A673 (cell line): ENCODE data around the gene PARVB. TPM values are rescaled to one million over a fixed set of nuclear protein-coding genes. Genes with fewer than 3 reads are reported as not detected.
"Not testable (repeated sequence)": the region's sequence is repeated elsewhere in the genome, so short reads cannot be mapped to it uniquely, and the experiment has no call there.

Experiments used
- BruUV-seq: library from RNA; stranded (reverse); fragments of 400-500 nt; replicated peaks from 2 replicates; lab custom pipeline; 2021; lab: Mats Ljungman, UMichigan
- CTCF ChIA-PET: fragments of 300-600 bp; sonication (Branson Sonifier 250); formaldehyde crosslinking; loops from one replicate; lab custom pipeline; 2022; ENCODE audit warnings: antibody characterized with exemption; lab: Charles Lee
- POLR2A ChIA-PET: fragments of 300-600 bp; sonication (Branson Sonifier 250); formaldehyde crosslinking; loops from one replicate; lab custom pipeline; 2022; ENCODE audit warnings: antibody characterized with exemption; ENCODE audit not compliant: low non-redundant PET; lab: Charles Lee
- DNase-seq: peaks from one replicate; pipeline ENCODE4 v3.0.0-alpha.2; 2015; ENCODE audit warnings: low spot score
- H3K27ac ChIP-seq: fragments of 200-600 bp; sonication (generic); 2 replicates; pipeline ENCODE4 v1.5.1; 2016; ENCODE audit warnings: mixed run types, low read depth, mild to moderate bottlenecking, mixed read lengths, antibody characterized with exemption, low read length; ENCODE audit not compliant: poor library complexity, severe bottlenecking
- H3K27me3 ChIP-seq: fragments of 200-600 bp; sonication (generic); replicated peaks from 2 replicates; pipeline ENCODE4 v1.6.1; 2017; ENCODE audit warnings: mixed run types, low read depth, mild to moderate bottlenecking, mixed read lengths, antibody characterized with exemption, low read length; ENCODE audit not compliant: insufficient read depth, poor library complexity
- H3K36me3 ChIP-seq: fragments of 200-600 bp; sonication (generic); 2 replicates; pipeline ENCODE4 v1.6.1; 2016; ENCODE audit warnings: mixed run types, mild to moderate bottlenecking, mixed read lengths, antibody characterized with exemption, low read length; ENCODE audit not compliant: insufficient read depth, poor library complexity, severe bottlenecking
- H3K4me1 ChIP-seq: fragments of 200-600 bp; sonication (generic); 2 replicates; pipeline ENCODE4 v1.6.1; 2017; ENCODE audit warnings: mixed run types, mild to moderate bottlenecking, mixed read lengths, antibody characterized with exemption, low read length; ENCODE audit not compliant: insufficient read depth, poor library complexity, severe bottlenecking
- H3K4me3 ChIP-seq: fragments of 200-600 bp; sonication (generic); 2 replicates; pipeline ENCODE4 v1.5.1; 2016; ENCODE audit warnings: low read depth, mixed run types, mild to moderate bottlenecking, mixed read lengths, low read length; ENCODE audit not compliant: poor library complexity, severe bottlenecking
- H3K9me3 ChIP-seq: fragments of 200-600 bp; sonication (generic); 2 replicates; pipeline ENCODE4 v1.6.1; 2016; ENCODE audit warnings: mixed run types, low read depth, mild to moderate bottlenecking, mixed read lengths, antibody characterized with exemption, low read length; ENCODE audit not compliant: poor library complexity, severe bottlenecking
- EZH2 ChIP-seq: fragments of 200-600 bp; sonication (generic); IDR thresholded peaks from 2 replicates; pipeline ENCODE4 v1.6.1; 2017; ENCODE audit warnings: borderline replicate concordance, low read depth, mild to moderate bottlenecking, mixed read lengths, antibody characterized with exemption, low read length; ENCODE audit not compliant: poor library complexity, severe bottlenecking
- intact Hi-C: fragments of 100-400 bp; cut with micrococcal nuclease; formaldehyde crosslinking; loops from one replicate; pipeline ENCODE4 v1.10.0; 2022; ENCODE audit not compliant: unreplicated experiment
- total RNA-seq: library from RNA; stranded (reverse); gene quantifications from 2 replicates; pipeline ENCODE4 v1.2.3, GENCODE V29; 2021
- TF ChIP-seq, protein P1 (sequence below): fragments of 300-800, 200-600 bp; sonication (generic); conservative IDR thresholded peaks from 2 replicates; pipeline ENCODE4 v1.5.1; 2017; ENCODE audit warnings: low read depth, mild to moderate bottlenecking, antibody characterized with exemption, low read length, moderate library complexity, mixed read lengths

PARVB gene
- total RNA-seq, 1 experiment from 2014 or later: 18.3 TPM

DNA sequence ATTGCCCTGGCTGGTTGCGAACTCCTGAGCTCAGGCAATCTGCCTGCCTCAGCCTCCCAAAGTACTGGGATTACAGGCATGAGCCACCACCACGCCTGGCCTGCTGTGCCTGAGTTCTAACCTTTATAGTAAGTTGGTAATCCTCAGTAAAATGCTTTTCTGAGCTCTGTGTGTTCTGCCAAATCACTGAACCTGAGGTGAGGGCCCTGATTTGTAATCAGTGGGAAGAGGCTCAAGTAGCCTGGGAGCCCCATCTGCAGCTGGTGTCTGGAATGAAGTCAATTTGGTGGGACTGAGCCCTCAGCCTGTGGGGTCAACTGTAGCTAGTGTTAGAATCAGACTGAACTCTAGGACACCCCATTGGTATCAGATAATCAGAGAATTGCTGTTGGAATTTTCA, 84.0 kb downstream of the PARVB start:
- ChIA-PET POLR2A (no interaction called here), CTCF (interaction anchor here (0.6 to 0.8 kb wide), 2 partner anchors 115 to 223 kb away, joined by 3 to 5 read pairs; no protein-coding TSS in a partner anchor)
- TF ChIP-seq, protein P1, sequence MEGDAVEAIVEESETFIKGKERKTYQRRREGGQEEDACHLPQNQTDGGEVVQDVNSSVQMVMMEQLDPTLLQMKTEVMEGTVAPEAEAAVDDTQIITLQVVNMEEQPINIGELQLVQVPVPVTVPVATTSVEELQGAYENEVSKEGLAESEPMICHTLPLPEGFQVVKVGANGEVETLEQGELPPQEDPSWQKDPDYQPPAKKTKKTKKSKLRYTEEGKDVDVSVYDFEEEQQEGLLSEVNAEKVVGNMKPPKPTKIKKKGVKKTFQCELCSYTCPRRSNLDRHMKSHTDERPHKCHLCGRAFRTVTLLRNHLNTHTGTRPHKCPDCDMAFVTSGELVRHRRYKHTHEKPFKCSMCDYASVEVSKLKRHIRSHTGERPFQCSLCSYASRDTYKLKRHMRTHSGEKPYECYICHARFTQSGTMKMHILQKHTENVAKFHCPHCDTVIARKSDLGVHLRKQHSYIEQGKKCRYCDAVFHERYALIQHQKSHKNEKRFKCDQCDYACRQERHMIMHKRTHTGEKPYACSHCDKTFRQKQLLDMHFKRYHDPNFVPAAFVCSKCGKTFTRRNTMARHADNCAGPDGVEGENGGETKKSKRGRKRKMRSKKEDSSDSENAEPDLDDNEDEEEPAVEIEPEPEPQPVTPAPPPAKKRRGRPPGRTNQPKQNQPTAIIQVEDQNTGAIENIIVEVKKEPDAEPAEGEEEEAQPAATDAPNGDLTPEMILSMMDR: no peak
- TF ChIP-seq EZH2: no peak
- intact Hi-C loops: no loop called here
- Histone ChIP-seq H3K27me3 (no peaks in the 10 kb centered on the region), H3K4me3 (no peak overlapping the region), H3K27ac (no peak overlapping the region), H3K4me1 (peaks cover 12% of the 10 kb centered on the region), H3K9me3 (no peaks in the 10 kb centered on the region), H3K36me3 (no peaks in the 10 kb centered on the region)
- DNase-seq: no peak
- BruUV-seq: no TSS peak

DNA sequence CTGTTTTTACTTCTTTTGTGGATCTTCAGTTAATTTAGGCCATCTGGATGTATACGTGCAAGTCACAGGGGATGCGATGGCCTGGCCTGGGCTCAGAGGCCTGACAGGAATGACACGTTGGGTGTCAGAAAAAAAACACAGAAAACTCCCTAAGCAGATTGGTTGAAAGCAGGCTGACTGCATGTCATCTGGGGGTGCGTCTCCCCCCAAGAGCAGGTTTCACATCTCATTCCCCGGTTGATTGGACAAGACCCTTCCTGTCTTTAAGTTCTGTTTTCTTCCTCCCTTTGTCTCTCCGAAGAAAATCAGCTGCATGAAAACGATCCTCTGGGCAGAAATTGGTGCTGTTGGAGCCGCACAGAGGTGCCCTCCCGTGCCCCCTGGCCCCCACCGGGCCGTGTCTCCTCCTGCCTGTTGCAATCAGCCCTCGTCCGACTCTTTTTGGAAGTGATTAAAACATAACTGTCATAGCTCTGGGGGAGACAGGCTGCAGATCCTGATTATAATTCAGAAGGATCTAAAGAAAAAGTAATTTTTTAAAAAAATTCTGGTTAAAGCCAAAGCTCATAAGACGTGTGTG, 84.8 kb downstream of the PARVB start:
- Histone ChIP-seq H3K36me3 (no peaks in the 10 kb centered on the region), H3K27me3 (no peaks in the 10 kb centered on the region), H3K9me3 (no peaks in the 10 kb centered on the region), H3K4me1 (peaks cover 12% of the 10 kb centered on the region), H3K27ac (no peak overlapping the region), H3K4me3 (no peak overlapping the region)
- no TSS peak for BruUV-seq
- intact Hi-C loops: no loop called here
- ChIA-PET CTCF (no interaction called here), POLR2A (no interaction called here)
- no peak for DNase-seq
- no peak for TF ChIP-seq EZH2
- TF ChIP-seq, protein P1: no peak

DNA sequence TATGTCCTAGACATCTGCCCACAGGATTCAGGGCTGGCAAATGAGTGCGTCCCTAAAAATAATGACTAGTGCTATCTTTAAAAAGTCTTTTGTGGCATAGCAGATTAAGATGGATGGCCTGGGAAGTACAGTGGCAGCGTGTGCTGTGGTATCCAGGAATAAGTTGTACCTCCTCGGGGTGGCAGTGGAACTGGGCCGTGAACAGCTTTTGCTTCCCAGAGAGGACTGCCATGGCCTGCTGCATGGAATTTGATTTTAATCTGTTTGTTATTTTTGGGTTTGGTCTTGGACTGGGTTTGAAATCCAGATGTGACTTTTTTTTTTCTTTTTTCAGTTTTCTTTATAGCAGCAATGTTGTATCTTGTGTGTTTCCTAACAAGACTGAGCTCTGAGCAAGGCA, 85.3 kb downstream of the PARVB start:
- H3K4me3 ChIP-seq: no peak overlapping the region
- H3K27me3 ChIP-seq: no peaks in the 10 kb centered on the region
- TF ChIP-seq, protein P1: no peak
- TF ChIP-seq EZH2: no peak
- H3K4me1 ChIP-seq: peaks cover 12% of the 10 kb centered on the region
- BruUV-seq: no TSS peak
- no peaks in the 10 kb centered on the region for H3K9me3 ChIP-seq
- no peak for DNase-seq
- POLR2A ChIA-PET: no interaction called here
- no peaks in the 10 kb centered on the region for H3K36me3 ChIP-seq
- CTCF ChIA-PET: no interaction called here
- H3K27ac ChIP-seq: no peak overlapping the region
- intact Hi-C loops: no loop called here

DNA sequence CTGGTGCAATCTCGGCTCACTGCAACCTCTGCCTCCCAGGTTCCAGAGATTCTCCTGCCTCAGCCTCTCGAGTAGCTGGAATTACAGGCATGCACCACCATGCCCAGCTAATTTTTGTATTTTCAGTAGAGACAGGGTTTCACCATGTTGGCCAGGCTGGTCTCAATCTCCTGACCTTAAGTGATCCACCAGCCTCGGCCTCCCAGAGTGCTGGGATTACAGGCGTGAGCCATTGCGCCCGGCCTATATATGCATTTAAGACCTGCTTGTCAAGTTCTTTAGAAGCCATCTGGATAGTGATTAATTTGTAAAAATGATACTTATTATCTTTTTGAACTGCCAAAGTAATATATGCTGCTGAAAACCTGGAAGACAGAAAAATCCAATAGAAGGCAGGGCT, 86.6 kb downstream of the PARVB start:
- intact Hi-C loops, H3K9me3 ChIP-seq, BruUV-seq, H3K4me3 ChIP-seq, H3K36me3 ChIP-seq, DNase-seq, H3K27ac ChIP-seq, CTCF ChIA-PET, POLR2A ChIA-PET, H3K27me3 ChIP-seq: not testable (repeated sequence)
- H3K4me1 ChIP-seq: peaks cover 12% of the 10 kb centered on the region
